Nephron progenitor cell (in vitro differentiated cells): ENCODE measurements around the gene TAS1R2.
"Not testable (repeated sequence)": the region's sequence is repeated elsewhere in the genome, so short reads cannot be mapped to it uniquely, and the experiment has no call there.

Experiments used
- DNase-seq: peaks from one replicate; pipeline ENCODE4 v3.0.0; 2021
- H3K27ac Mint-ChIP-seq: 2 replicates; pipeline ENCODE4 v1.8.0; 2021; ENCODE audit warnings: mild to moderate bottlenecking, moderate library complexity, mixed read lengths
- H3K27me3 Mint-ChIP-seq: 2 replicates; pipeline ENCODE4 v1.8.0; 2021; ENCODE audit warnings: mild to moderate bottlenecking, low read depth, mixed read lengths; ENCODE audit not compliant: poor library complexity
- H3K36me3 Mint-ChIP-seq: 2 replicates; pipeline ENCODE4 v1.8.0; 2021; ENCODE audit warnings: low read depth, mixed read lengths
- H3K4me1 Mint-ChIP-seq: 2 replicates; pipeline ENCODE4 v1.8.0; 2021; ENCODE audit warnings: mixed read lengths
- H3K4me3 Mint-ChIP-seq: 2 replicates; pipeline ENCODE4 v1.8.0; 2021; ENCODE audit warnings: mild to moderate bottlenecking, moderate library complexity, mixed read lengths
- H3K9me3 Mint-ChIP-seq: 2 replicates; pipeline ENCODE4 v1.8.0; 2021; ENCODE audit warnings: mild to moderate bottlenecking, moderate library complexity, mixed read lengths
- TF ChIP-seq, protein P1 (sequence below): fragments of 200-600 bp; sonication (generic); IDR thresholded peaks from 2 replicates; pipeline ENCODE4 v1.5.0; 2021; ENCODE audit warnings: antibody characterized with exemption

The TAS1R2 gene

DNA sequence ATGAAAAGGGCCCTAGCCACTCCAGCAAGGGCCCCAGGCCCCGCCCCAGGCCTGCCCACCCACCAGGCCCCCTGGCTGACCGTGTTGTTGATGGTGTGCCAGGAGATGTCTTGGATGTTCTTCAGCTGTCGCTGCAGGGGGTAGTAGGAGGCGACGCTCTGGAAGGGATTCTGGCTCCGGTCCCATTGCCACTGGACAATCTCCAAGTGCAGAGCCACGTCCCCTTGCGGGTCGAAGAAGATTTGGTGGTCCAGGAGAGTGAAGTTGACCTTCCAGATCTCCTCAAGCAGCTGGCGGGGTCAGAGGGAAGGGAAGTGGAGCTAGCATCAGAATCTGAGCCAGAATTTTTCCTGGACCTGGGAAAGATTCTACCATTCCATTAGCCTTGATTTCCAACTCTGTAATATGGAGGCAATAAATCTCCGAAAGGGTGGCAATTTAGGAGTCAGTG lies 10.2 kb downstream of the TAS1R2 start:
- no peaks in the 10 kb centered on the region for H3K4me1 Mint-ChIP-seq
- H3K36me3 Mint-ChIP-seq = no peaks in the 10 kb centered on the region
- H3K9me3 Mint-ChIP-seq = peaks cover 13% of the 10 kb centered on the region
- TF ChIP-seq, protein P1, sequence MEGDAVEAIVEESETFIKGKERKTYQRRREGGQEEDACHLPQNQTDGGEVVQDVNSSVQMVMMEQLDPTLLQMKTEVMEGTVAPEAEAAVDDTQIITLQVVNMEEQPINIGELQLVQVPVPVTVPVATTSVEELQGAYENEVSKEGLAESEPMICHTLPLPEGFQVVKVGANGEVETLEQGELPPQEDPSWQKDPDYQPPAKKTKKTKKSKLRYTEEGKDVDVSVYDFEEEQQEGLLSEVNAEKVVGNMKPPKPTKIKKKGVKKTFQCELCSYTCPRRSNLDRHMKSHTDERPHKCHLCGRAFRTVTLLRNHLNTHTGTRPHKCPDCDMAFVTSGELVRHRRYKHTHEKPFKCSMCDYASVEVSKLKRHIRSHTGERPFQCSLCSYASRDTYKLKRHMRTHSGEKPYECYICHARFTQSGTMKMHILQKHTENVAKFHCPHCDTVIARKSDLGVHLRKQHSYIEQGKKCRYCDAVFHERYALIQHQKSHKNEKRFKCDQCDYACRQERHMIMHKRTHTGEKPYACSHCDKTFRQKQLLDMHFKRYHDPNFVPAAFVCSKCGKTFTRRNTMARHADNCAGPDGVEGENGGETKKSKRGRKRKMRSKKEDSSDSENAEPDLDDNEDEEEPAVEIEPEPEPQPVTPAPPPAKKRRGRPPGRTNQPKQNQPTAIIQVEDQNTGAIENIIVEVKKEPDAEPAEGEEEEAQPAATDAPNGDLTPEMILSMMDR = no peak
- no peak for DNase-seq
- H3K4me3 Mint-ChIP-seq = no peak overlapping the region
- H3K27me3 Mint-ChIP-seq = peaks cover 36% of the 10 kb centered on the region
- no peak overlapping the region for H3K27ac Mint-ChIP-seq

DNA sequence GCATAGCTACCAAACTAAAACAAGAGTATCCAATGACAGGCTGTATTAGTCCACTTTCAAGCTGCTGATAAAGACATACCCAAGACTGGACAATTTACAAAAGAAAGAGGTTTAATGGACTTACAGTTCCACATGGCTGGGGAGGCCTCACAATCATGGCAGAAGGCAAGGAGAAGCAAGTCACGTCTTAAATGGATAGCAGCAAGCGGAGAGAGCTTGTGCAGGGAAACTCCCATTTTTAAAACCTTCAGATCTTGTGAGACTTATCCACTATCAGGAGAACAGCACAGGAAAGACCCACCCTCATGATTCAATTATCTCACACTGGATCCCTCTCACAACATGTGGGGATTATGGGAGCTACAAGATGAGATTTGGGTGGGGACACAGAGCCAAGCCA lies 11.7 kb downstream of the TAS1R2 start:
- not testable (repeated sequence) for H3K4me3 Mint-ChIP-seq, DNase-seq, H3K36me3 Mint-ChIP-seq, H3K4me1 Mint-ChIP-seq, H3K27ac Mint-ChIP-seq
- Mint-ChIP-seq H3K9me3 (peaks cover 17% of the 10 kb centered on the region), H3K27me3 (peaks cover 47% of the 10 kb centered on the region)

DNA sequence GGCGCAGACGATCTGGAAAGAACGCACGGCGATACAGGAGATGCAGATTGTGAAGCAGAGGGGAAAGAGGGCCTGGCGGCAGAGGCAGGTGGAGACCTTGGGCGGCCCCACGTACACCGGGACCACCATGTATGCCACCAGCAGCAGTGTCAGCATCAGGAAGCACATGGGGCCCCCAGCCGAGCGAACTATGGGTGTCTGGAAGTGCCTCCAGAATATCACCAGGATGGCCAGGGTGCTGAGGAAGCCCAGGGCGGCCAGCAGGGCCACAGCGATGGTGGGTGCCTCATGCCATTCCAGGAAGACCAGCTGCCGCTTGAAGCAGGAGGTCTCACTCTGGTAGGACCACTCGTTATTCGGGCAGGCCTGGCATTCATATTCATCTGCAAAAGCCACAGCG lies 19.3 kb downstream of the TAS1R2 start:
- H3K36me3 Mint-ChIP-seq = no peaks in the 10 kb centered on the region
- H3K27me3 Mint-ChIP-seq = peaks cover 45% of the 10 kb centered on the region
- peaks cover 12% of the 10 kb centered on the region for H3K9me3 Mint-ChIP-seq
- no peak overlapping the region for H3K4me3 Mint-ChIP-seq
- TF ChIP-seq, protein P1 = no peak
- peaks cover 5% of the 10 kb centered on the region for H3K4me1 Mint-ChIP-seq
- no peak for DNase-seq
- H3K27ac Mint-ChIP-seq = no peak overlapping the region

DNA sequence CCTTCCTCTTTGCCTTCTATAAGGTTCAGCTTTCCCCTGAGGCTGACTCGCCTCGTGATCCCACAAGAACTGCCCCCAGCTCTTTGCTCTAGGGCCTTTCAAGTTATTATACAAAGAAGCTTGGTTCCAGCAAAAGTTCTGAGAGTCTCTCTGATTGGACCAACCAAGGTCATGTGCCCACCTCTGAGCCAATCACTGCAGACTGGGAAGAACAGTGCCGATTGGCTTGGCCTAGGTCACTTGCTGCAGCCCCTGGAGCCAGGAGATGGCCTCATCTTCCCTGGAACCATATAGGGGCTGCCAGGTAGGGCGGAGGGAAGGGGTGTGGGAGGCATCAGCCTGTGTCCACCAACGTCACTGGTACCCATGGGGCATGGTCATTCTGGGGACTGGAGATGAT lies 22.8 kb downstream of the TAS1R2 start:
- TF ChIP-seq, protein P1 = no peak
- Mint-ChIP-seq H3K9me3 (no peaks in the 10 kb centered on the region), H3K27me3 (peaks cover 22% of the 10 kb centered on the region), H3K27ac (no peak overlapping the region), H3K4me1 (peaks cover 5% of the 10 kb centered on the region), H3K4me3 (no peak overlapping the region), H3K36me3 (no peaks in the 10 kb centered on the region)
- DNase-seq = no peak

DNA sequence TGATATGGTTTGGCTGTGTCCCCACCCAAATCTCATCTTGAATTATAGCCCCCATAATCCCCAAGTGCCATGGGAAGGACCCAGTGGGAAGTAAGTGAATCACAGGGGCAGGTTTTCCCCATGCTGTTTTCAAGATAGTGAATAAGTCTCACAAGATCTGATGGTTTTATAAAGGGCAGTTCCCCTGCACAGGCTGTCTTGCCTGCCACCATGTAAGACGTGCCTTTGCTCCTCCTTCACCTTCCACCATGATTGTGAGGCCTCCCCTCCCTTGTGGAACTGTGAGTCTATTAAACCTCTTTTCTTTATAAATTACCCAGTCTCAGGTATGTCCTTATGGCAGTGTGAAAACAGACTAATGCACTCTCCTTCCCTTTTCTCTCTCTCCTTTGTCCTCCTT lies 27.1 kb downstream of the TAS1R2 start:
- H3K27ac Mint-ChIP-seq, H3K4me1 Mint-ChIP-seq, H3K4me3 Mint-ChIP-seq, DNase-seq, H3K36me3 Mint-ChIP-seq: not testable (repeated sequence)
- Mint-ChIP-seq H3K9me3 (peaks cover 21% of the 10 kb centered on the region), H3K27me3 (peaks cover 26% of the 10 kb centered on the region)

DNA sequence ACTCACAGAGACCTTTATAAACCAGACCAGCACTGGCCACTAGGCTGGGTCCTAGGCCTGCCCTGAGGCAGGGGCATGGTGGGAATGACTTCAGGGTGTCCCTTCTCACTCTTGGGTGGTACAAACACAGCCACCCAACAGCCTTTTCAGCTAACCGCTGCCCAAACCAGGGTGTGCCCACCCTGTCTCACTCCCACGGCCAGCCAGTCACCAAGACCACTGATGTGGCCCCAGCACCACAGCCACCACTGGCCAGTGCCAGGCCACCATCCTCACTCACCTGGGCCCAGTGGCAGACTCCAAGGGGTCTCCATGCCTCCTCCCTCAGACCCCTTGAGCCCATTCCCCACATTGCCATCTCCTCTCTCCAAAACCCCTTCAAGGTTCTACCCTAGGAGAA lies 27.8 kb downstream of the TAS1R2 start:
- H3K4me3 Mint-ChIP-seq = no peak overlapping the region
- TF ChIP-seq, protein P1 = no peak
- H3K4me1 Mint-ChIP-seq = no peaks in the 10 kb centered on the region
- no peaks in the 10 kb centered on the region for H3K36me3 Mint-ChIP-seq
- H3K27me3 Mint-ChIP-seq = peaks cover 29% of the 10 kb centered on the region
- peaks cover 28% of the 10 kb centered on the region for H3K9me3 Mint-ChIP-seq
- DNase-seq = no peak
- no peak overlapping the region for H3K27ac Mint-ChIP-seq

DNA sequence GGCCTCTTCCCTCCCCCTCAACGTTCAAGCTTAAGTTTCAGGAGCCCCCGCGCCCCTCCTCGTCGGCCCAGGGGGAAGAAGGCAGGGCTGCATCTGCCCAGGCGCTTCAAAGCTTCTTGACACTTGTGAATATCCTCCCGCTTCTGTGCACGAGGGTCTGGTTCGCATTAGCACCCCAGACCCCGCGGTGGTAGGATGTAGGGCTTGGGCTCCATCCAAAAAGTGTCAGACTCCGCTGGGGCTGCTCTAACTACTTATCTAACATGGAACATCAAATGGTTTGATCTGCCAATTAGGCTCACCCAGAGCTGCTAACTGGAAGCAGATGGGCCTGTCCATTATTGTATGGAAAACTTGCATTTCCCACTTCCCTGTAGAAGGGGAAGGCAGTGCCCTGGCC lies 28.9 kb downstream of the TAS1R2 start:
- H3K4me3 Mint-ChIP-seq = no peak overlapping the region
- TF ChIP-seq, protein P1 = no peak
- H3K4me1 Mint-ChIP-seq = no peaks in the 10 kb centered on the region
- peaks cover 33% of the 10 kb centered on the region for H3K27me3 Mint-ChIP-seq
- H3K9me3 Mint-ChIP-seq = peaks cover 30% of the 10 kb centered on the region
- no peak for DNase-seq
- H3K27ac Mint-ChIP-seq = no peak overlapping the region
- H3K36me3 Mint-ChIP-seq = no peaks in the 10 kb centered on the region
